ENCODE data around the gene ANKRD52.
"Not testable (repeated sequence)": the region's sequence is repeated elsewhere in the genome, so short reads cannot be mapped to it uniquely, and the experiment has no call there.

DNA sequence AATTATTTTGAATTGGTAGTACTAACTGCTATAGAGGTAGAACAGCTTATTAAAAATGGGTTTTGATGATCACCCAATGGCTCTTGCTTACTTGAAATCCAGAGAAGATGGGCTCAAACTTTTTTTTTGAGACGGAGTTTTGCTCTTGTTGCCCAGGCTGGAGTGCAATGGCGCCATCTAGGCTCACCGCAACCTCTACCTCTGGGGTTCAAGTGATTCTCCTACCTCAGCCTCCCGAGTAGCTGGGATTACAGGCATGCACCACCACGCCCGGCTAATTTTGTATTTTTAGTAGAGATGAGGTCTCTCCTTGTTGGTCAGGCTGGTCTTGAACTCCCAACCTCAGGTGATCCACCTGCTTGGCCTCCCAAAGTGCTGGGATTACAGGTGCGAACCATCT lies 4.8 kb upstream of the ANKRD52 start:
- TF ChIP-seq, protein P1, sequence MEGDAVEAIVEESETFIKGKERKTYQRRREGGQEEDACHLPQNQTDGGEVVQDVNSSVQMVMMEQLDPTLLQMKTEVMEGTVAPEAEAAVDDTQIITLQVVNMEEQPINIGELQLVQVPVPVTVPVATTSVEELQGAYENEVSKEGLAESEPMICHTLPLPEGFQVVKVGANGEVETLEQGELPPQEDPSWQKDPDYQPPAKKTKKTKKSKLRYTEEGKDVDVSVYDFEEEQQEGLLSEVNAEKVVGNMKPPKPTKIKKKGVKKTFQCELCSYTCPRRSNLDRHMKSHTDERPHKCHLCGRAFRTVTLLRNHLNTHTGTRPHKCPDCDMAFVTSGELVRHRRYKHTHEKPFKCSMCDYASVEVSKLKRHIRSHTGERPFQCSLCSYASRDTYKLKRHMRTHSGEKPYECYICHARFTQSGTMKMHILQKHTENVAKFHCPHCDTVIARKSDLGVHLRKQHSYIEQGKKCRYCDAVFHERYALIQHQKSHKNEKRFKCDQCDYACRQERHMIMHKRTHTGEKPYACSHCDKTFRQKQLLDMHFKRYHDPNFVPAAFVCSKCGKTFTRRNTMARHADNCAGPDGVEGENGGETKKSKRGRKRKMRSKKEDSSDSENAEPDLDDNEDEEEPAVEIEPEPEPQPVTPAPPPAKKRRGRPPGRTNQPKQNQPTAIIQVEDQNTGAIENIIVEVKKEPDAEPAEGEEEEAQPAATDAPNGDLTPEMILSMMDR (IDR thresholded peaks at IDR 0.05; ENCODE audit: low read depth, low read length, poor library complexity, severe bottlenecking): peak; percentile 43
- TF ChIP-seq EZH2phosphoT487 (IDR thresholded peaks at IDR 0.05; ENCODE audit: borderline replicate concordance, low read length): not testable (repeated sequence)

All from DOHH2 (cell line).